NCI-H1048 (cell line): ENCODE data around the gene CDA.
A peak's percentile ranks its signal among the peaks of the same experiment; 100 is the strongest.

ENCODE experiments used
- DNase-seq: peaks from one replicate; lab custom pipeline; 2025; lab: John Stamatoyannopoulos, UW

CDA gene

DNA sequence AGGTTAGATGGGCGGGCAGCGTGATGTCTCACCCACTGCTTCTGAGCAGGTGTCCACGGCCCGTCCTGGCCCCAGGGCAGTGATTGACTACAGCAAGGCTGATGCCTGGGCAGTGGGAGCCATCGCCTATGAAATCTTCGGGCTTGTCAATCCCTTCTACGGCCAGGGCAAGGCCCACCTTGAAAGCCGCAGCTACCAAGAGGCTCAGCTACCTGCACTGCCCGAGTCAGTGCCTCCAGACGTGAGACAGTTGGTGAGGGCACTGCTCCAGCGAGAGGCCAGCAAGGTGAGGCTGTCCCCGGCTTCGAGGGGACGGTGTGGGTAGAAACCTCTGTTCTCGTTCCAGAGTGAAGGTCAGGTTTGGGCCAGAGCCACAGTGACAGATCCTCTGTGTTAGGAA, 60.0 kb downstream of the CDA start:
- no peak for DNase-seq

DNA sequence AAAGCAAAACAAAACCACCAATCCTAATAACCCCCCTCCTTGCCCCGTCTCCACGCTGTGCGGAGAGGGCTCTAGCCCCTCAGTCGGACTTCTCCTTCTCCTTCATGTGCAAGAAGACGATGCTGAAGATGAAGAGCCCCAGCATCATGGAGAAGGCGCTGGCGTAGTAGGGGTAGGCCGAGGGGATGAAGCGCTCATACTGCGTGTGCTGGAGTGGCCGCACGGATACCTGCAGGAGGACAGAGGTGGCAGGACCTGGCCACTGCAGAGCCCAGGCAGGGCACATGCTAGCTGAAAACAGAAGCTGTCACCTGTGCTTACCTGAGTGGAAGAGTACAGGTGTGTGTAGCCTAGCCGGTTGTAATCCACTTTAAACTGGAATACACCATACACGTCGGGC, 63.4 kb downstream of the CDA start:
- DNase-seq, result no peak

- DNase-seq, result no peak
Measured at GRCh38 chr1:20654104-20654690, 65.3 kb downstream of the CDA start.

- no peak for DNase-seq
Measured at GRCh38 chr1:20657024-20657423, 68.1 kb downstream of the CDA start.

DNA sequence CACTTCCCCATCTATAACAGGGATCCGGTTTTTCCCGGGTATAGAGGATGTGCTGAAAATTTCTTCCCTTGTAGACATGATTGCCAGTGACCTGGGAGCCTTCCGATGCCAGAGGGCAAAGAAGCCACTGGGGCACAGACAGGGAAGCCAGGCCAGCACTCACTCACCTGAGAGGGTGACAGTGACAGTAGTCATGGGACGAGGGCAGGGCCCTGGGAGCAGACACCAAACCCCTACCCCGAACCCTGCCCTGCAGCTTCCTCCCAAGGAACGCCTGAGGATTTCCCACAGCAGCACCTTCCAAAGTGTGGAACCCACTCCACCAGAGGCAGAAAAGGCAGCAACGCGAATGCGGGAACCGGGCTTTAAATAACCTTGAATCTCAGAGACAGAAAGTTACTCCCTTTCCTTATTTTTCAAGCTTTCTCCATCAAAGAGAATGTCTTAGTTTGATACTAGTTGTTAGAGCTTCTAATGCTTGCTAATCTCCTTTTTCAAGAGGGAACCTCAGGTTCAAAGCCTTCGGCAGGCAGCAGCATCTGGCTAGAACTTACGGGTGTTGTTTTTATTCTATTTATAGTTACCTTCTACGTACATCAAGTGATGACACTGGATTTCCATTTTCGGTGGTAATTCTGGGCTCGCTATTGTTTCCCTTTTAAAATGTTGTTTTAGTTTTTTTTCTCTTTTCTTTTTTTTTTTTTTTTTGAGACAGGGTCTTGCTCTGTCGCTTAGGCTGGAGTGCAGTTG, 69.4 kb downstream of the CDA start:
- no peak for DNase-seq

DNA sequence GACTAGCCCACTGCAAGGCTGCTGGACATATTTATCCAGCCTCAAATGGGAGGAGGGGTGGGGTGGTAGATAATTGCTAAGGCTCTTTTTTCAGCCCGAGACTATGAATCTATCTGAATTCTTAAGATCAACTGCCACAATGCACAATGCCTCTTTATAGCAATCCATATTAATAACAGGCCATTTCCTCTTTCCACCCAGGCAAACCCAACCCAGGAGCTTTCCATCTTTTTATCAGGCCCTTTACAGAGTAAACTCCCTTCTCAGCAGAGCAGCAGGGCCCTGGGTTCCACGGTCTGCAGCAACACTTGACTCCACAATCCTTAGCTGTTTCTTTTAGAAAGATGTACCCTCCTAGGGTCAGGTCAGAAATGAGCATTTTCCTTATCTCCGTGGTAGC, 71.5 kb downstream of the CDA start:
- DNase-seq, result no peak

GRCh38 chr1:20660847-20661206, 71.9 kb downstream of the CDA start:
- DNase-seq, result no peak

DNA sequence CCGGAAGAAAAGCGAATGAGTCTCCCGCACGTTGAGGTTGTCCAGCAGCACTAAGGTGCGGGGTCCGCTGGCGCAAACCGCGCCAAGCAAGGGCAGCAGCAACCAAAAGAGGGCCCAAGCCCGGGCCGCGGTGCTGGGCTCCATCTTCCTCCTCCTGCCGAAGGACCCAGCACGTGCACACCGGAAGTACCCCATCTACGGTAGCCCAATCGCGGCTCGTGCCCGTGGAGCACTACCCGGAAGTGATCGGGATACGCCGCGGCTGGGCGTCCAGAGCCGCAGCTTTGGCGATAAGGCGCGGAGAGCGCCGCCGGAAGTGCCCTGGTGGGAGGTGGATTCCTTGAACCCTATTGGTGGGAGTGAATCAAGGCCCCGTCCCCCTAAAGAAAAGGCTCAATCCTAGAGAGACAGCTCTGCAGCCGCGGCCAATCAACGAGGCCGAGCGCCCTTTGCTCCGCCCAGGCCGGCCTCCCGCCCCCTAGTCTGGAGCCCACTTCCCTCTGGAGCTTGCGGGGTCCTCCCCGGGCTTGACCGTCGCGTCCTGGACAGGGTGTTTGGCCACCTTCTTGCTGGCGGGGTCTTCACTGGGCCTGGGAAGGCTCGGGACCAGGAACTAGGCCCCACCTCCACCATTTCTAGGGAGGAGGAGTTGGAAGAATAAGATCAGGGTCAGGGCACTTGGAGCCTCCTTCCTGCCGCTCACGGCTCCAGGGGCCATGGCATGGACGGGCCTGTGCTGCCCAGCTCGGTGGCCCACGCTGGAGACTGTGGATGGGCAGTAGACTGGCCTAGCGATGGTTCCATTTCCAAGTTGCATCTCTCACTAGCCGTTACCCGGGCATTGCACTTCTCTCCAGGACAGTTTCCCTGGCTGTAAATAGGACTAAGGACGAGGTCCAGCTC, 72.6 kb downstream of the CDA start, which contains the start of gene DDOST:
TSS of gene DDOST (minus strand) at position 163 of the 903 bp plus-strand sequence. CDS start at position 144, 19 bp downstream.
- peak; percentile 91 for DNase-seq

- no peak for DNase-seq
Measured at GRCh38 chr1:20662110-20662475, 73.2 kb downstream of the CDA start.

DNA sequence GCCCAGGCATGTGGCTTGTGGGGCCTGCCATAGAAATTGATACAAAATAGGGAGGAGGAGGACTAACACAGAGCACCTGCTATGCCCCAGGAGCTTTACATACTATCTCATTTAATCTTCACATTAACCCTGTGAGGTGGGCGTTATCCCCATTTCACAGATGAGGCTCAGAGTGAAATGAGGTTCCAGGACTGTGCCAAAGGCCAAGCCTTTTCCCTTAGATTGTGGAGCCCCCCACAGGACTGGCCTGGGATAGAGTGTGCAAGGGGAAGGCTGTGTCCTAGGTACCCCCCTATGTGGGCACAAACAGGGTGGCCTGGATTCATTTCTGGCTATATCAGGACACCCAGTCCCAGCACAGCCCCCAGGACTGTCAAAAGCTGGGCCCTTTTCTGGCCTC, 74.5 kb downstream of the CDA start:
- no peak for DNase-seq

DNA sequence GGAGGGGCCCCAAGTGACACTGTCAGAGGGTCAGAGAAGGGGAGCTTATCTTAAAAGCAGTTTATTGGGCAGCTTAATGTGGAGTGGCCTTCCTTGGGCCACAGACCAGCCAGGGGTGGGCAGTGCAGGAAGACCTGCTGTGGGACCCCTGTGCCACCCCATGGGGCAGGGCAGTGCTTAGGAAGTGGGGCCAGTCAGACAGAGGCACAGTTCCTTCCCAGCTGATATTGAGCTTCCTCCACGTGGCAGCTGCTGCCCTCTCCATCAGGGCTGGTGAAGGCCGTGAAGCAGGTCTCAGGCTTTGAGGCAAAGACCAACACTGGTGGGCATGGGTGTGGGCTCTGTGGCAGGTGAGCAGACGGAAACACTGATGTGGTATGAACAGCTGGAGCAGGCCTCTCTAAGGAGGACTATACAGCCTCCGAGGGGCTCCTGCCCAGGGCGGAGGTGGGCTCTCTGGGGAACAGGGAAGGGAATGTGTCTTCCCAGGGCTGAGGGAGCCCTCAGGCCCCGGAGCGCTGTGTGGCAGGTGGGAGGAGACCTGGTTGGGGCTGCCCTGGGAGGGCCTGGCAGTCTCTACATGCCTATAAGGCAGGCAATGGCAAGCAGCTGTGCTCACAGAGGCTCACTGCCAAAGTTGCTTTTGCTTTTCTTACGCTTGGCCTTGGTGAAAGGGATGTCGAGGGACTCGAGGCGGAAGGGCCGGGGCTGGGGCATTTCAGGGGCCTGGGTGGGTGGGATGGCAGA, 75.2 kb downstream of the CDA start:
- DNase-seq, result no peak

- no peak for DNase-seq
Measured at GRCh38 chr1:20665726-20666125, 76.8 kb downstream of the CDA start.

- no peak for DNase-seq
Measured at GRCh38 chr1:20666146-20666545, 77.2 kb downstream of the CDA start.

GRCh38 chr1:20666804-20667203, 77.9 kb downstream of the CDA start:
- no peak for DNase-seq
